Measurements from ENCODE around the gene FAM20A.

GRCh38 chr17:68610554-68610953 is 9.4 kb upstream of the FAM20A start:
- no peak for TF ChIP-seq POLR2AphosphoS5 (IDR thresholded peaks at IDR 0.05)
- no peak for TF ChIP-seq CTCF (IDR thresholded peaks at IDR 0.05; ENCODE audit: poor library complexity, severe bottlenecking)
- no peak for TF ChIP-seq EZH2 (IDR thresholded peaks at IDR 0.05; ENCODE audit: borderline replicate concordance, insufficient read depth, low read length, poor library complexity, severe bottlenecking)
- TF ChIP-seq SMC3 (conservative IDR thresholded peaks at IDR 0.05; ENCODE audit: poor library complexity), result no peak
- no peak for TF ChIP-seq EP300 (conservative IDR thresholded peaks at IDR 0.05; ENCODE audit: poor library complexity, severe bottlenecking)
- TF ChIP-seq REST (IDR thresholded peaks at IDR 0.05; ENCODE audit: borderline replicate concordance), result no peak

All from neural cell (in vitro differentiated cells).